Activated CD4-positive, alpha-beta T cell treated with anti-CD3 and anti-CD28 coated beads for 48 hours (primary cell): ENCODE data around the gene MSLN.

ENCODE experiments used
- DNase-seq: peaks from one replicate; pipeline ENCODE4 v3.0.0-alpha.2; 2020

Gene MSLN

GRCh38 chr16:723695-724094, 36.8 kb upstream of the MSLN start:
- no peak for DNase-seq

GRCh38 chr16:724188-725040, 36.1 kb upstream of the MSLN start:
- DNase-seq: no peak

DNA sequence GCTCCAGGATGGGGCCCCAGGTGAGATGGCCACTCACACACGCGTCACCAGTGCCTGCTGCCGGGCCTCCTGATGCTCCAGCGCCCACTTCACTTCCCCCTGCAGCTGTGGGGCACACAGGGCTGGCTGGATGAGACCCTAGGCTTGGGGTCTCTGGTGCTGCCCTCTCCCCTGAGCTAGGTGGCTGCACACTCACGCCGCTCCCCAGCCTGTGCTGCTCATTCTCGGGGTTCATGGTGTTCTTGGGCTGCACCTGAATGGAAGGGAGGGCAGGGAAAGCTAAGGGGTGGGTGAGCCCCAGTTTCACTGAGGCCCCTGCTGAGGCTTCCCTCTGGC, 35.5 kb upstream of the MSLN start:
- no peak for DNase-seq

DNA sequence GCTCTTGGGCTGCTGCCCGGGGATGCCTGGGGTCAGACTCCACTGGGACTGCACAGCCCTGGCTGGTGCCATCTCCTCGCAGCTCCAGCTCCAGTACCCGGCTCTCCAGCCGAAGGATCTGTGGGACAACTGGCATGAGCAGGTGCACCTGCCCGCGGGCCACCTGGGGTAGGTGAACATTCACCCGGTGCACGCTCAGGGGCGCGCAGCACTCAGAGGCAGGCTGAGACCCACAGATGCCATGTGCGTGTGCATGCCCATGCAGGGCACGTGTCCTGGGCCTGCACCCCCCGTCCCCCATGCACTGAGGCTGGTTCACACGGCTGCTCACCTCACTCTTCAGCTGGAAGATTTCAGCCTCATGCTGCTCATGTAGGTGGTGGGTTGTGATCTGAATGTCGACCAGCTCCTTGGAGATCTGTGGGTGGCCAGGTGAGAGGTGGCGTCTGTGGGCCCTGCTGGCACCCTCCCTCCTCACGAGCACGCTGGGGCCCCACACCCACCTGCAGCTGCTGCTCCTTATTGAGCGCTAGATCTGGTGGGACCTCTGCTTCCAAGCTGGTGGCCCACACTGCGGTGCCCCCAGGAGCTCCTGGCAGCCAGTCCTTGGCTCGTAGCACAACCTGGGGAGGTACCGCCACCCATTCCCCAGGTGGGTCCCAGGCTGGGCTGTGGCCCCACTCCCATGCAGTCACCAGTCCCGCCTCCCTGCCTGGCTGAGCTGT, 34.9 kb upstream of the MSLN start:
- DNase-seq: no peak

DNA sequence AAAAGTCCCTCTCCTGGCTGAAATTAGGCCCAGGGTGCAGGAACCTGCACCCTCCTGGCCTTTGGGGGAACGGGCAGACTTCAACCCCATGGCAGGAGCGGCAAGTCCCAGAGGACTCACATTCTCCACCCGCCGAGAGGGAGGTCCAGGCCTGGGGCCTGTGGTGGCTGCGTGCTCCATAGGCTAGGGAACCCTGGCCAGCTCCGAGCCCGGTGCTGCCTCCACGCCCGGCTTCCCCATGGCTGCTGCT, 34.4 kb upstream of the MSLN start:
- DNase-seq: no peak

GRCh38 chr16:726438-727290, 33.9 kb upstream of the MSLN start, which contains the start of the genes CCDC78 and HAGHL:
CCDC78 (minus strand) TSS chr16:726443; CDS start chr16:726367, 76 bp downstream.
HAGHL (plus strand) TSS chr16:727106; CDS start chr16:727510, 404 bp downstream.
- peak; percentile 66 for DNase-seq

DNA sequence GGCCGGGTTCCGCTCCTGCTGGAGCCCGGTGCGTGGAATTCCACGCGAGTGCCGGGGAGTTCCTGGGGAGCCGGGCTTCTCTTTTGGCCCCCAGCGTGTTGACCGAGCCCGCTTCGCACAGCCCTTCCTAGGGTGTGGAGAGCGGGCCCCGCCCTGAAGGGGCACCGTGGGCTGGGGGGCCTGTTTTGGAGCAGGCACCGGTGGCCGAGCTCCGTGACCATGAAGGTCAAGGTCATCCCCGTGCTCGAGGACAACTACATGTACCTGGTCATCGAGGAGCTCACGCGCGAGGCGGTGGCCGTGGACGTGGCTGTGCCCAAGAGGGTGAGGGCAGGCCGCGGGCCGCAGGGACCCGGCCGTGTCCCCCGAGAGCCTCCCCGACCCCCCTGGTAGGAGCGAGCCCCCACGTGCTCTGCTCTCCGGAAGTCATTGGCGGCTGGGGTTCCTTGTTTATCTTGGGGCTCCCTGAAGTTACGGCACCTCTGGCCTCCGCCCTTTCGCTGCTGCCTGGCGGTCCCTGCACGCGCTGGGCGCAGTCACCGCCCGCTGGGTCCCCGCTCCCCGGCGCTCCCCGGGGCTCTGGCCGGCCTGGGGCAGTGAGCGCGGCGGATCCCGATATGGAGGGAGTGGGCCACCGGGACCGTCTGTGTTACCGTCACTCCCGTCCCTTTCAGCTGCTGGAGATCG, 33.1 kb upstream of the MSLN start:
- peak; percentile 43 for DNase-seq

- peak; percentile 66 for DNase-seq
Observed at GRCh38 chr16:728131-728889, 32.2 kb upstream of the MSLN start.

GRCh38 chr16:728890-729744, 31.4 kb upstream of the MSLN start:
- no peak for DNase-seq

DNA sequence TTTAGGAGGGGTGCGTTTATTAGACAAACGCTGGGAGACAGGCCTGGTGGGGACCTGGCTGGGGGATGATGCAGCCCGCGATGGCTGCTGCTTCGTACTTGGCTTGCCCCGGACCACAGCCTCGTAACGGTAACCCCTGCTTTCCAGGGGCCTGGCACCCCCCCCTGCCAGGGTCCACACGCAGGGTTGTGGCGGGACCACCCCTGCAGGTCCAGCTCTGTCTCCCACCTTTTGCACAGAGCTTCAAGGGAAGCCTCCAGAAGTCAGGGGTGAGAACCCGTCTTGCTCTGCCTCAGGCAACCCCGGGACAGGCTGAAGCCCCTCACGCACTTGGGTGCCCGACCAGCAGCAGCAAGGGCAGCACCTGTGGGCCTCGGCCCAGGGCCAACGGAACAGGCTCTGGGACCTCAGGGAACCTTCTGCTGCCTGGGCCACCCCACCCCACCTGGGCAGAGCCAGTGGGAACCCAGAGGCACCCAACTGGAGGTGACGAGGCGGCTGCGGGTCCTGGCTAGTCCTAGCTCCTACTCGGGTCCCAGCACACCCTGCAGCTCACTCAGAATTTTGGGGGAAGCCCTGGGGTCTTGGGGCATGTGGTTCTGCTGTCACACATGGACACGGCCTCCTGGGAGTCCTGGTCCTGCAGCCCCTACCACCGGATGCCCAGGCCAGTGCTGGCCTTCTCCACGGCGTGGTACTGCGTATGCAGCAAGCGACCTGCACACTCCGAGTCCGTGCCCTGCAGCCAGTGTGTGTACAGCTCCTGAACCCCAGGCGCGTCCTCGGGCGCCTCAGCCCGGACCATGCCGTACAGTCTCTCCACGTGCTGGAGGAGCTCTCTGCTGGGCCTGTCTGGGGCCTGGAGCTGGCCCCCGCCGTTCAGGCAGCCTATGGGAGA, 30.5 kb upstream of the MSLN start:
- no peak for DNase-seq

DNA sequence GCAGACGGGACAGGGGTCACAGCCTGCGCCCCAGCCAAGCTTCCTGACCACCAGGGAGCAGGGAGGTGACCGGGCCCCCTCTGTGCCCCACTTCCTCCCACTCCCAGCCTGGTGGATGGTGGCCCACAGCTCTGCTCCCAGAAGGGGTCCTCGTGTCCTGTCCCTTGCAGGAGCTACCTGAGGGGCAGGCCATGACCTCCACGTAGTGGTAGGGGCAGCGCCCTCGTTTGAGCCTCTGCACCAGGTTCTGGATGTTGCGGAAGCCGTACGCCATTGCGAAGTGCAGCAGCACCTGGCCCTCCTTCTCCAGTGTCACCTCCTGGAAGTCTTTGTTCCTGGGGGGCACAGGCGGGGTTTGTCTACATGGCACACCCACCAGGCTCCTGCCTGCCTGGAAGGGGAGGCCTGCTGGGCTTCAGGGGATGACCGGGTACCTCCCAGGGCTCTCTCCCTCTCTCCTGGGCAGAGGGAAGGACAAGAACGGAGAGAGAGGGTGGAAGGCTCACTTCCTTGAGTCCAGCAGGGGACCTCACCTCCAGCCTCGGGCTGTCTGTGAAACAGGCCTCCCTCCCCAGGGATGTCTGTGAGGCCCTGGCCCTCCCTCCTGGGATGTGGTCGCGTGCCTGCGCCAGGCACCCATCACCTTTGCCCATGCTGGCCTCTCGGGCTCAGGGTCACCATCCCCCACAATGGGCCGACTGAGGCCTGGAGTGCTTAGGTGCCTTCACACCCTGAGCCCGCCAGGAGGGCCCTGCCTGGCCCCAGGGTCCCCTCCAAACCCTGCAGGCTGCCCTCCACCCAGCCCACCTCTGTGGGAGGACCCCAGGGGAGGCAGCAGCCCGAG, 29.6 kb upstream of the MSLN start:
- no peak for DNase-seq

- no peak for DNase-seq
Observed at GRCh38 chr16:732332-732731, 28.2 kb upstream of the MSLN start.

DNA sequence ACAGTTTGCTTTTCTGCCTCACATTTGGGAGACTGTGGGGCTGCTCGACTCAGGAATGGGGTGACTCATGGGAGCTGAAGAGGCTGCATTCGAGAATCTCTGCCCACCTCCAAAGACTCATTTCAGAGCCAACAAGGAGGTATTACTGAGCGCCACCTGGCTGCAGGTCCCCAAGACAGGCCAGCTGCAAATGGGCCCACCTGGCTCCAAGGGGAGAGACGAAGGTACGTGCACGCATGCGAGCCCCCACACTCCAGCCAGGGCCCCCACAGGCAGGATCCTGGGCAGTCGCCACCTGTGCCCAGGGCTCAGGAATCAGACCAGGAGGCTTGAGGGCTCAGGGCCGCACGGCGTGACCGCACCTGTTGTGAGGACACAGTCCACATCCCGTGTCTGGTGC, 27.6 kb upstream of the MSLN start:
- DNase-seq: no peak

GRCh38 chr16:733382-734207, 26.9 kb upstream of the MSLN start:
- peak; percentile 54 for DNase-seq

GRCh38 chr16:734208-734980, 26.1 kb upstream of the MSLN start:
- DNase-seq: no peak

- no peak for DNase-seq
Observed at GRCh38 chr16:734981-735881, 25.3 kb upstream of the MSLN start.
